Eye (tissue), 1 donor: ENCODE measurements around the gene REG1B.
"Not testable (repeated sequence)": the region's sequence is repeated elsewhere in the genome, so short reads cannot be mapped to it uniquely, and the experiment has no call there.

Source experiments
- DNase-seq: peaks from one replicate; pipeline ENCODE4 v3.0.0-alpha.2; 2015

The REG1B gene

GRCh38 chr2:79083597-79084251 lies 4.1 kb downstream of the REG1B start:
- DNase-seq: no peak

- no peak for DNase-seq
These were observed 4.8 kb downstream of the REG1B start for GRCh38 chr2:79082987-79083386.

GRCh38 chr2:79071078-79071477 lies 16.7 kb downstream of the REG1B start:
- DNase-seq: no peak

- DNase-seq: no peak
These were observed 22.6 kb downstream of the REG1B start for GRCh38 chr2:79065201-79065600.

- DNase-seq: not testable (repeated sequence)
These were observed 33.0 kb downstream of the REG1B start for GRCh38 chr2:79054769-79055168.

GRCh38 chr2:79053486-79053885 lies 34.3 kb downstream of the REG1B start:
- peak; percentile 40 for DNase-seq

- DNase-seq: peak; percentile 65
These were observed 46.8 kb downstream of the REG1B start for GRCh38 chr2:79041032-79041448.

- no peak for DNase-seq
These were observed 47.8 kb downstream of the REG1B start for GRCh38 chr2:79039944-79040343.
